ENCODE data around the gene RER1.

- no peak for TF ChIP-seq CTCF (IDR thresholded peaks at IDR 0.05; ENCODE audit: insufficient read depth, low read length, poor library complexity, severe bottlenecking)
- TF ChIP-seq EZH2phosphoT487 (conservative IDR thresholded peaks at IDR 0.05; ENCODE audit: low read length): no peak
Observed at GRCh38 chr1:2353551-2354438, 37.8 kb upstream of the RER1 start.

All from SU-DHL-6 (cell line).